ENCODE data around the gene FIP1L1. TPM values are rescaled to one million over a fixed set of nuclear protein-coding genes. Genes with fewer than 3 reads are reported as not detected.

The FIP1L1 gene
- total and polyA plus RNA-seq, 2 donors = 38.9 to 121 TPM

DNA sequence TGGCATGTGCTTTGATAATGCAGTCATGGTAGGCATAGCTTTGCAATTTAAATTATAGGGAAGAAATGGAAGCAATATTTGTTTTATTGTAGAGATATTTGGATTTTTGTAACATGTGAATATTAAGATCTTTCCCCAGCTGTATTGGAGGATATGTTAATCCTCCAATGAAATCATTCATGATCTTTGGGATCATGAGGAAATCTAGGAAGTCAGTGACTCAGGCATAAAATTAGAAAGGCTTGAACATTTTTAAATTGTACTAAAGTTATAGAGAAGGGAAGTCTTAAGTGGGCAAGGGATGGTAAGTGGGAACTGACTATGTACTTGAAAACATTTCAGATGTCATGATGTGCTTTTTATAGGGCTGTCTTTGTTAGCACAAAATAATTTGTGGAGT, 46.8 kb downstream of the FIP1L1 start:
- Histone ChIP-seq H3K4me1 (ENCODE audit: insufficient read depth) (no peaks in the 10 kb centered on the region), H3K27ac (ENCODE audit: low read depth) (no peak overlapping the region), H3K36me3 (ENCODE audit: insufficient read depth) (peaks cover 2% of the 10 kb centered on the region), H3K4me3 (ENCODE audit: low read depth, low read length) (no peak overlapping the region)
- DNase-seq (ENCODE audit: extremely low spot score) = no peak

DNA sequence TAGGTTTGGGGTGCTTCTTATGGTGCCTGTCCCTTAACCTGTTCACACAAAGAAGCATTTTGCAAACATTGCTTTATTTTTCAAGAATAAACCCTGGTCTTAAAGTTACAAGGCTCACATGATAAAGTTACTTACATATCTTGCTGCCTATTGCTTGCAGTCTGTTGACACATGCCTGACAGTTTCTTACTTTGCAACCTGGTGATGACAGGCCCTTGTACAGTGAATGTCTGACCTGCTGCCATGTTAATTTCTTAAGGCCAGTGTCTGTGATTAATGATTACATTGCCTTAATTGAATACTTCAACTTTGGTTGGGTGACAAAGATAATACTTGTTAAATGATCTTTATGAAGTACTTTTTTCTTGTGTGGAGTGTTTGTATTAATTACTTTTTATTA, 49.9 kb downstream of the FIP1L1 start:
- no peak for DNase-seq (ENCODE audit: extremely low spot score)
- H3K4me3 ChIP-seq (ENCODE audit: low read depth, low read length) = no peak overlapping the region
- no peaks in the 10 kb centered on the region for H3K4me1 ChIP-seq (ENCODE audit: insufficient read depth)
- no peak overlapping the region for H3K27ac ChIP-seq (ENCODE audit: low read depth)
- H3K36me3 ChIP-seq (ENCODE audit: insufficient read depth) = peaks cover 2% of the 10 kb centered on the region

DNA sequence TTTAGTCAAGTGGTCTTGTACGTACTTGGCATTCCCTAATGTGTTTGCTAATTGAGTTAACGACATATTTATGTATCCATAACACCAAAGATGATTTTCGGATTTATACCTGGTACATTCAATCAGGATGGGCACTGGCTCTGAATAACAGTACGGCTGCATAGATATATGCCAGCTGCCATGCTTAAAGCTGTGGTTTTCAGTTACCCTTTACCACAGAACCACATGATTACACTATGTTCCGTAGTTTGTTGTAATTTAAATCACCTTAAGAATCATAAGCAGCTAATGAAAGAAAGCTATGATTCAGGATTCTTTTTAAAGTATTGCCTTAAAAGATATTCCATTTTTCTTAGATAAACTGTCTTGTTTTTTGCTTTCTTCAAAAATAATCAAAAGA, 53.6 kb downstream of the FIP1L1 start:
- Histone ChIP-seq H3K4me3 (ENCODE audit: low read depth, low read length) (no peak overlapping the region), H3K4me1 (ENCODE audit: insufficient read depth) (no peaks in the 10 kb centered on the region), H3K36me3 (ENCODE audit: insufficient read depth) (peaks cover 2% of the 10 kb centered on the region), H3K27ac (ENCODE audit: low read depth) (no peak overlapping the region)
- 91% methylated on average over 5 of the region's 5 CpGs for WGBS
- DNase-seq (ENCODE audit: extremely low spot score) = no peak

DNA sequence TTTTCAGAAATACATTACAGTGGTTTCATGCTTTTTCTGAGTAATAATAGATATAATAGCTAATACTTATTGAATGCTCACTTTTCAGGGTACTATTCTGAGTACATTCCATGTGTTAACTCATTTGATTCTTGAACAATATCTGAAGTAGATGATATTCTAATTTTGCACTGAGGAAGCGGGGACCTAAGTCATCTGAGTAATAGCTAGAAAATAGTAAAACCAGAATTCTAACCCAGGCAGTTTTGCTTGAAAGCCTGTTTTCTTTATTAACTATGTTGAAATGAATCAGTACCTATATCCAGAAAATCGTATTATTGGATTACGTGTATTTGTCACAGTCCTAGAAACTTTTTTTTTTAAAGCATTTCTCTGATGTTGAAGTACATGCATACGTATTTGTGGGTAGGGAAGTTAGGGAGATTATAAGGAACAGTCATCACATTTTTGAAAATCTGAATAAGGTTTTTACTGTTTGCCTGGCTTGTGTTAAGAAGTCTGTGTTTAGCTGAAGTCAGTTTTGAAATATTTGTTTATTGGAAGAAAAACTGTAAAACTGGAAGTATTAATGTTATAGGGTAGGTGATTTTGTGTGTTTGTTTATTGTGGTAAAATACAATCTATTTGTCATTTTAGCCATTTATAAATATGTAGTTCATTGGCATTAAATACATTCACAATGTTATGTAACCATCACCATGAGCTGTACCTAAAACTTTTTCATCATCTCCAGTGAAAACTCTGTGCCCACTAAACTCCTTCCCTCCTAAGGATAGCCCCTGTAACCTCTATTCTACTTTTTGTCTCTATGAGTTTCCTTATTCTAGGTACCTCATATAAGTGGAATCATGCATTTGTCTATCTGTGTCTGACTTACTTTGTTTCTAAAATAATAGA, 55.3 kb downstream of the FIP1L1 start:
- H3K36me3 ChIP-seq (ENCODE audit: insufficient read depth) = peaks cover 2% of the 10 kb centered on the region
- WGBS = 74% methylated on average over 4 of the region's 4 CpGs
- no peak for DNase-seq (ENCODE audit: extremely low spot score)
- H3K4me1 ChIP-seq (ENCODE audit: insufficient read depth) = no peaks in the 10 kb centered on the region
- no peak overlapping the region for H3K4me3 ChIP-seq (ENCODE audit: low read depth, low read length)
- H3K27ac ChIP-seq (ENCODE audit: low read depth) = no peak overlapping the region

DNA sequence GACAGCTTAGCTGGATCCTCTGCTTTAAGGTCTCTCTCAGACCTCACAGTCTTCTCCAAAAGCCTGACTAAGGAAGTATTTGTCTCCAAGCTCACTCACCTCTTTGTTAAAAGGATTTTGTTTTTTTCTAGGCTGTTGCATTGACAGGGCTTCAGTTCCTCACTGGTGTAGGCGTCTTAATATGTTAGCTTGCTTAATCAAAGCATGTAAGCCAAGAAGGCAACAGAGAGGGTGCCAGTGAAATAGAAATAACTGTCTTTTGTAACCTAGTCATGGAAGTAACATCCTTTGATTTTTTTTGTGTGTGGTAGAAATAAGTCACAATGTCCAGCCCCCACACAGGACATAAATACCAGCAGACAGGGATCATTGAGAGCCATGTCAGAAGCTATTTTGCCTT, 58.8 kb downstream of the FIP1L1 start:
- WGBS = 90% methylated on average over 1 of the region's 1 CpG
- no peak overlapping the region for H3K27ac ChIP-seq (ENCODE audit: low read depth)
- H3K36me3 ChIP-seq (ENCODE audit: insufficient read depth) = no peaks in the 10 kb centered on the region
- DNase-seq (ENCODE audit: extremely low spot score) = no peak
- no peak overlapping the region for H3K4me3 ChIP-seq (ENCODE audit: low read depth, low read length)
- H3K4me1 ChIP-seq (ENCODE audit: insufficient read depth) = no peaks in the 10 kb centered on the region

DNA sequence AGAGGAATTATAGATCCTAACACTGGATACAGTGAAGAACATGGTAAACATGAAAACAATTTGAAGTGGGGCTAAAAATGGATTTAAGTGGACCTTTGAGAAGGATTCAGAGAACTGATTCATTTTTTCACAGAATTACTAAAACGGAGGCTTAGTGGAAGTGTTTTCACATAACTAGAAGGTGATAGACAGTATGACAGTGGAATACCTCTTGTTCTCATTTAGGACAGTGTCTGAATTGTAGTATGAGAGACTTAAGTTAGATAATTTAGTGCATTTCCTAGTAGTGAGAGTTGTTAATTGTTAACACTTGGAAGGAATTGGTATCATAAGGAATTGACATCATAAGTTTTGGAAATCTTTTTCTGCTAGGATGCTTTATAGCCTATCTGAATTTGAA, 64.1 kb downstream of the FIP1L1 start:
- no peak for DNase-seq (ENCODE audit: extremely low spot score)
- H3K4me1 ChIP-seq (ENCODE audit: insufficient read depth) = no peaks in the 10 kb centered on the region
- WGBS = 96% methylated on average over 1 of the region's 1 CpG
- H3K4me3 ChIP-seq (ENCODE audit: low read depth, low read length) = no peak overlapping the region
- H3K27ac ChIP-seq (ENCODE audit: low read depth) = no peak overlapping the region
- no peaks in the 10 kb centered on the region for H3K36me3 ChIP-seq (ENCODE audit: insufficient read depth)

DNA sequence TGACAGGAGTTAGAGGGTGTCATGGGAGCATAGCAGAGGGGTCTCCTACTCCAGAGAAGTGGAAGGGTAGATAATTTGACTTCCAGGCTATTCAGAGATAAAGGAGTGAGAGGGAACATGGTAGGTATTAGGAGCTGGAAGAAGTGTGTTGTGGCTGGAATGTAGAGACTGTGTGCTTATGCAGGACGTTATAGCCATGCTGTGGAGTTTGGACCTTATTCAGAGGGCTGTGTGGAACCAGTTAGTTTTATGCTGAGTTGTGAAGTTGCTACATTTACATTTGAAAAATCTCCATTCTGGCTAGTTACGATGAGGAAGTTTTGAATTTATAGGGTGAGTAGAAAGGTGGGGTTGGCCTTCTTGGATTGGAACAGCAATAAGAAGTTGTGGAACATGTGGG, 67.5 kb downstream of the FIP1L1 start:
- WGBS = 96% methylated on average over 2 of the region's 2 CpGs
- no peaks in the 10 kb centered on the region for H3K36me3 ChIP-seq (ENCODE audit: insufficient read depth)
- no peak overlapping the region for H3K4me3 ChIP-seq (ENCODE audit: low read depth, low read length)
- H3K4me1 ChIP-seq (ENCODE audit: insufficient read depth) = no peaks in the 10 kb centered on the region
- H3K27ac ChIP-seq (ENCODE audit: low read depth) = no peak overlapping the region
- DNase-seq (ENCODE audit: extremely low spot score) = no peak

DNA sequence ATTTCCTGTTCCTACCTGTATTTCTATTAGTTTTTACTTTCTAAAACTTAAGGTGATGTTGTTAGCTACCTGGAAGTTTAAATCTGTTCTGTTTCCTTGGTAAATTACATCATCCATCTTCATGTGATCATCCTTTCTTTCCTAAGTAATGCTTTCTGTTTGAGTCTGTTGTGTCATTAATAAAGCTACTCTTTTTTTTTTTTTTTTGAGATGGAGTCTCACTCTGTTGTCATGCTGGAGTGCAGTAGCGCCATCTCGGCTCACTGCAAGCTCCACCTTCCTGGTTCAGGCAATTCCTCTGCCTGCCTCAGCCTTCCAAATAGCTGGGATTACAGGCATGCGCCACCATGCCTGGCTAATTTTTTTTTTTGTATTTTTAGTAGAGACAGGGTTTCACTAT, 73.3 kb downstream of the FIP1L1 start:
- Histone ChIP-seq H3K4me3 (ENCODE audit: low read depth, low read length) (no peak overlapping the region), H3K4me1 (ENCODE audit: insufficient read depth) (peaks cover 1% of the 10 kb centered on the region), H3K27ac (ENCODE audit: low read depth) (no peak overlapping the region), H3K36me3 (ENCODE audit: insufficient read depth) (peaks cover 7% of the 10 kb centered on the region)
- 91% methylated on average over 3 of the region's 3 CpGs for WGBS
- DNase-seq (ENCODE audit: extremely low spot score) = no peak

DNA sequence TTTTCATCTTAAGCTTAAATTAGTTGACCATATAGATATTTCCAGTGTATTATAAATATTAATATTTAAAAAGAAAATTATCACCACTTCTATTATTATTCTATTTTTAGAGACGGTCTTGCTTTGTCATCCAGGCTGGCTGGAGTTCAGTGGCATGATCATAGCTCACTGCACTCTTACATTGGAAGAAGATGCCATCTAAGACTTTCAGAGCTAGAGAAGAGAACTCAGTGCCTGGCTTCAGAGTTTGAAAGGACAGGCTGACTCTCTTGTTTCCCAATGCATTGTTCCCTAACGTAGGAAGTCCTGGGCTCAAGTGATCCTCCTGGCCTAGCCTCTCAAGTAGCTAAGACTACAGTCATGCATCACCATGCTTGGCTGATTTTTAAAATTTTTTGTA, 75.9 kb downstream of the FIP1L1 start:
- 88% methylated on average over 2 of the region's 2 CpGs for WGBS
- Histone ChIP-seq H3K27ac (ENCODE audit: low read depth) (no peak overlapping the region), H3K4me3 (ENCODE audit: low read depth, low read length) (no peak overlapping the region), H3K4me1 (ENCODE audit: insufficient read depth) (peaks cover 1% of the 10 kb centered on the region), H3K36me3 (ENCODE audit: insufficient read depth) (peaks cover 11% of the 10 kb centered on the region)
- DNase-seq (ENCODE audit: extremely low spot score) = no peak

DNA sequence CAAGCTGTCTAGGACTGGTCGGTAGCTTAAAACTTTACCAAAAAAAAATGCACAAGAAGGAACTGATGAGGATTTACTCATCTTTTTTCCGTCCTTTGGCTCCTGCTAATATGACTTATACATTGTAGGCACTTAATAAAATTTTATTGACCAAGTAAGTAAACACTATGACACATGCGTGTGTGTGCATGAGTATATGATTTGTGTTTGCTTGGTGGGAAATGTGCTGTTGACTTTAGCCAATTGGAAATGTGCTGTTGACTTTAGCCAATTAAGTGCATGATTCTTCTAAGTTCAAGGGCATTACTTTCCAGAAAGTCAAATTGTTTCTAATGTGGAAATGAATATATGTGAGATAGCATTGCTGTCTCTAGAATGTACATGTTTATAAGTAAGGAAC, 78.3 kb downstream of the FIP1L1 start:
- DNase-seq (ENCODE audit: extremely low spot score) = no peak
- peaks cover 1% of the 10 kb centered on the region for H3K4me1 ChIP-seq (ENCODE audit: insufficient read depth)
- H3K27ac ChIP-seq (ENCODE audit: low read depth) = no peak overlapping the region
- no peak overlapping the region for H3K4me3 ChIP-seq (ENCODE audit: low read depth, low read length)
- 60% methylated on average over 3 of the region's 3 CpGs for WGBS
- peaks cover 13% of the 10 kb centered on the region for H3K36me3 ChIP-seq (ENCODE audit: insufficient read depth)

DNA sequence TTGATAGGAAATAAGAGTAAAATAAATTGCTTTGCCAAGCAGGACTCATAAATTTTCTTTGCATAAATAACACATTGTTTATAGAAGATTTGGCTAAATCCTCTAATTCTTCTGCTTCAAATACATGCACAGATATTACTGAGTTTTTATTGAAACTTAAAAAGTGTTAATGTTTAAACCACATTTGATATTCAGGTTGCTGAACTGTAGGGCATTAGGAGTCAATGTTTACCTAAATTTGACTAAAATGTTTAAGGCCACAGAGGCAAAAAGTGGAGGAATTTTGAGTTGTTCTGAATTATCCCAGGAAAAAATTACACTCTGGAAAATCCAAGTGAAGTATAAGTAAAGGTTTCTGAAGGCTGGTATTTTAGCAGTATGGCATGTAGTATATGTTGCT, 78.7 kb downstream of the FIP1L1 start:
- no peak for DNase-seq (ENCODE audit: extremely low spot score)
- Histone ChIP-seq H3K27ac (ENCODE audit: low read depth) (no peak overlapping the region), H3K4me3 (ENCODE audit: low read depth, low read length) (no peak overlapping the region), H3K36me3 (ENCODE audit: insufficient read depth) (peaks cover 13% of the 10 kb centered on the region), H3K4me1 (ENCODE audit: insufficient read depth) (no peaks in the 10 kb centered on the region)

DNA sequence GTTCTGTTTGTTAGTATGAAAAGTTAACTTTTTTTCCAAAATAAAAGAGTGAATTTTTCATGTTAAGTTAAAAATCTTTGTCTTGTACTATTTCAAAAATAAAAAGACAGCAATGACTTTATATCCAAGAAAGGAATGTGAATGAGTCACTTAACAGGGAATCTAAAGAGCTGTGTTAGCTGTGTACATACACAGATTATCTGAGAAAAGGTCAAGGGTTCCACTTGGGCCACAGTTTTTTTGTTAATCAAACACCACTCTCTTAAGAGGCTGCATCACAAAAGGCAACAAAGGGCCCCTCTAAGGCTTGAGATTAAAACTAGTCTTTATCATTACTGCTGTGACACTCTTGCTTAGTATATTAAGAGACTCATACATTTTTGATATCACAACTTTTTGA, 82.1 kb downstream of the FIP1L1 start:
- no peak for DNase-seq (ENCODE audit: extremely low spot score)
- H3K4me3 ChIP-seq (ENCODE audit: low read depth, low read length) = no peak overlapping the region
- no peaks in the 10 kb centered on the region for H3K4me1 ChIP-seq (ENCODE audit: insufficient read depth)
- peaks cover 9% of the 10 kb centered on the region for H3K36me3 ChIP-seq (ENCODE audit: insufficient read depth)
- H3K27ac ChIP-seq (ENCODE audit: low read depth) = no peak overlapping the region

DNA sequence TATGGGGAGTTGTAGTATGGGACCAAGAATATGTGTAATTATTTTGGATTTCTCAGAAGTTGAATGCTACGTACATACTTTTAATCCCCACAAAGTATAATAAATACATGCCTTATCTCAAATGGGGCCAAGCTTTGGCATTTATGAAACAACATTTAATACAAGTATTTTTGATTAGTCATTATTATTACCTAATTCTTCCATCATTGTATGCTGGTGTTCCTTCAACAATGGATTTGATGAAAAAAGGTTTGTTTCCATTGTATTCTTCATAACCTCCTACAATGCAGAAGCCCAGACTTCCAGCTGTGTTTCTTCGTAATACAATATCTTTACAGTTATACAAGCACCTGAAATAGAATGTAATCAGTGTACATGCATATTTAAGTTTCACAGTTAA, 83.8 kb downstream of the FIP1L1 start:
- Histone ChIP-seq H3K36me3 (ENCODE audit: insufficient read depth) (peaks cover 8% of the 10 kb centered on the region), H3K4me3 (ENCODE audit: low read depth, low read length) (no peak overlapping the region), H3K27ac (ENCODE audit: low read depth) (no peak overlapping the region), H3K4me1 (ENCODE audit: insufficient read depth) (no peaks in the 10 kb centered on the region)
- no peak for DNase-seq (ENCODE audit: extremely low spot score)
- WGBS = 94% methylated on average over 2 of the region's 2 CpGs

DNA sequence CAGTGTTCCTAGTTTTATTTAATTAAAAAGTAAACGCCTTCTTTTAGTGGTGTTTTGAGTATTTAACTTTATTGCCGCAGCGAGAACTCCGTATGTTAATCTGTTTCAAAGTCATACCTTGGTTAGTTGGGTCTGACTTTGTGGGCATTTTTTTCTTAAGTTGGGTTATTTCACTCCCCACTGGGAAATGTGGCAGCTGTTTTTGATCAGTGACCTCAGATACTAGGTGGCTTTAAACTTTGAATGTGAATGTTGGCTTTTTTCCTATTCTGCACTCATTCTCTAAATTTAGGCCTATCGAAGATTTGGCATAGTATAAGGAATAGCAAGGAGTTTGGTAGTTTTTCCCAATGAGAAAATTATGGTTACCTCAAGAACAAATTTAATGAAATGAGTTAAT, 85.9 kb downstream of the FIP1L1 start:
- H3K27ac ChIP-seq (ENCODE audit: low read depth) = no peak overlapping the region
- DNase-seq (ENCODE audit: extremely low spot score) = no peak
- WGBS = 87% methylated on average over 5 of the region's 5 CpGs
- no peak overlapping the region for H3K4me3 ChIP-seq (ENCODE audit: low read depth, low read length)
- H3K4me1 ChIP-seq (ENCODE audit: insufficient read depth) = no peaks in the 10 kb centered on the region
- H3K36me3 ChIP-seq (ENCODE audit: insufficient read depth) = peaks cover 3% of the 10 kb centered on the region

DNA sequence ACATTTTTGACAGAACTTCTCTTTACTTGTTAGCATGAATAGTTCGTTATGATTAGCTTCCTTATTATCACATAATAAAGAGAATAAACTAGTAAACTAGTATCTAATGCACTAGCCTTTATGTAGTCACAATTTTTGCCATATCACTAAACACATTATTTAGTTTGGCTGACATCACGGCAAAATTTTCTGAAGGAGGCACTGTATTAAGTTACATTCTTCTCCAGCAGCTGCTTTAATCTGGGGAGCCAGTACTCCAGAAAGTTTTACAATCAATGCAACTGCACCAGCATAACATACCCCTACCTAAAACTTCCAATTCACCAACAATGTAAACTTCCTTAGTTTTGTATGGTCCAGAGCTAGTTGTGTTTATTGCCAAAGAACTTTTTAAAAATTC, 87.8 kb downstream of the FIP1L1 start:
- Histone ChIP-seq H3K27ac (ENCODE audit: low read depth) (no peak overlapping the region), H3K36me3 (ENCODE audit: insufficient read depth) (peaks cover 1% of the 10 kb centered on the region), H3K4me3 (ENCODE audit: low read depth, low read length) (no peak overlapping the region), H3K4me1 (ENCODE audit: insufficient read depth) (no peaks in the 10 kb centered on the region)
- DNase-seq (ENCODE audit: extremely low spot score) = no peak
- 62% methylated on average over 2 of the region's 2 CpGs for WGBS
